ENCODE data around the gene RAB31.
"Not testable (repeated sequence)": the region's sequence is repeated elsewhere in the genome, so short reads cannot be mapped to it uniquely, and the experiment has no call there.

RAB31 gene

DNA sequence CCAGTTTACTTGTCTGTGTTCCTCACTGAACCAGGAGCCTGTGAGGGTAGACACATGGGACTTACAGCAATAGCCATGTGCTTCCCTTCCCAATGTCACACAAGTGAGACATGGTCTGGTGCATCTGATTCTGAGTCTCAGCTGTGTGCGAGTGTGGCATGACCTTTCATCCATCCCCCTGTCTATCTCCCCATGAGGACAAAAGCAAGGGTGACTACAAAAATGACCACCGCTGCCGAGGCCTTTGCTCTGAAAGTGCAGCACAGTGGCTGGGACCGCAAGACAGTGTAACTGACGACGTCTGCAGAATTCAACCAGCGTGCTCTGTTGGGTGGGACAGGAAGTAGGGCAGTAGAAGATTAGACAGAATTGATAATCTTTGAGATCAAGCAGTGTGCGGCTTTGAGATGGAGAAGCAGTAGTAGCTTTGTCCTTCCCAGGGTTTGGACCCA, 50.5 kb downstream of the RAB31 start:
- DNase-seq (ENCODE audit: low read depth) = no peak

- DNase-seq (ENCODE audit: low read depth) = no peak
These were observed 52.5 kb downstream of the RAB31 start for GRCh38 chr18:9760641-9761040.

DNA sequence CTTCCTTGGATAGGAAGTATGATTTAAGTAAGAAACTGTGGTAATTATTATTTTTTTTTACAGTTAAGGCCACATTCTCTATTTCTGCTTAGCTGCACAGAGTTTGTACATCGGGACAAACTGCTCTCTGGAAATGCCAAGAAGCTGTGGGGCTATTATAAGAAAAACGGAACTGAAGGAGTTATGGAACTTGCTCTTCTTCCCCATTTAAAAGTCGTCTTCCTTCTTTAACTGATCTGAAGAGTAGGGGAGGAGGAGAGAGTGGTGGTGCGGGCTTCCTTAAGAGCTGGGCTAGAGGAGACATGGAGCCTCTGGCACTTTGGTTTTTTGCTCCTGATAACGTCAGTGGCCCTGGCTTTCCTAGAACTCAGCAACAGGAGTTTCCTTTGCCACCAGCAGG, 54.4 kb downstream of the RAB31 start:
- no peak for DNase-seq (ENCODE audit: low read depth)

GRCh38 chr18:9763157-9763556, 55.1 kb downstream of the RAB31 start:
- DNase-seq (ENCODE audit: low read depth) = no peak

- no peak for DNase-seq (ENCODE audit: low read depth)
These were observed 55.9 kb downstream of the RAB31 start for GRCh38 chr18:9764011-9764481.

DNA sequence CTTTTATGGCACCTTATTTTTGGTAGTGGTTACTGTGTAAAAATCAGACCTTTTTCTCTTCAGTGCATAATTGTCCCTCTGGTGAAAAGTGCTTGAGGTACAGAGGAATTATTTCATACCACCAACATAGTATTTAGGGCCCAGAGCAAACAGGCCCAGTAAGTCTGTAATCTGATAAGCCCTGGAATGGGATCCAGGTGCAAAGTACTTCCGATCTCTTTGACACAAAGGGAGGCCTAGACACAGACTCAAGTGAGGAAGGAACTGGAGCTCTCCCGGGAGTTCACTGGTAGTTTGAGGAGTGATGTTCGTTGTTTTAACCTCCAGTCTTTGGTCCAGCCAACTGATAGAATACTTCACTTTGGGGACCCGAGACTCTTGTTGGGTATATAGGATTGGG, 57.4 kb downstream of the RAB31 start:
- DNase-seq (ENCODE audit: low read depth) = no peak

DNA sequence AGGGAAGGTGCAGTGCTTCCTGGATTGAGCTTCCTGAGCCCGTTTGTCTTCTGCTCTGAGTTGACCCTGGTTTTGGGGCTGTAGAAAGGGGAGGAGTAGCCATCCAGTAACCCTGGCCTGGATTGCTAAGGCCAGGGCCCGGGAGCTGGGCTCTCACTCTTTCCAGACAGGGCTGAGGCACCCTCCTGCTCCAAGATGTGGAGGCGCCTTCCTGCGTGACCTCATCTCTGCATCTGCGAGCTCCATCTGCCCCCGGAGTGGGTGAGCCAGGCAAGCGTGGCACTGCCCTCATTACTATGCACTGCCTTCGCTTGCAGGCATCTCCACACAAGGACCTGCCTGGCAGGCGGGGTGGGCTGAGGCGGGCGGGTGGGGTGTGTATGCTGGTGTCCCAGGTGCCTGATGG, 58.0 kb downstream of the RAB31 start:
- no peak for DNase-seq (ENCODE audit: low read depth)

DNA sequence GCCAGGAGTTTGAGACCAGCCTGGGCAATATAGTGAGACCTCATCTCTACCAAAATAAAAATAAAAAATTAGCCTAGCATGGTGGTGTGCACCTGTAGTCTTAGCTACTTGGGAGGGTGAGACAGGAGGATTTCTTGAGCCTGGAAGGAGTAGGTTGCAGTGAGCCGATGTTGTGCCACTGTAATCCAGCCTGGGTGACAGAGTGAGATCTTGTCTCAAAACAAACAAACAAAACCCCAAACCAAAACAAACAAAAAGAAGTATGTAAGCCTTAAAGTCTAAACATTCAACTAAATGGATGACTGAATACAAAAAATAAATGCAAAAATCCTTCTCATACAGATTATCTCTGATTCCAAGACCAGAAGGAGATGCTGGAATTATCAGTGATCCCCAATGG, 58.6 kb downstream of the RAB31 start:
- DNase-seq (ENCODE audit: low read depth) = no peak

DNA sequence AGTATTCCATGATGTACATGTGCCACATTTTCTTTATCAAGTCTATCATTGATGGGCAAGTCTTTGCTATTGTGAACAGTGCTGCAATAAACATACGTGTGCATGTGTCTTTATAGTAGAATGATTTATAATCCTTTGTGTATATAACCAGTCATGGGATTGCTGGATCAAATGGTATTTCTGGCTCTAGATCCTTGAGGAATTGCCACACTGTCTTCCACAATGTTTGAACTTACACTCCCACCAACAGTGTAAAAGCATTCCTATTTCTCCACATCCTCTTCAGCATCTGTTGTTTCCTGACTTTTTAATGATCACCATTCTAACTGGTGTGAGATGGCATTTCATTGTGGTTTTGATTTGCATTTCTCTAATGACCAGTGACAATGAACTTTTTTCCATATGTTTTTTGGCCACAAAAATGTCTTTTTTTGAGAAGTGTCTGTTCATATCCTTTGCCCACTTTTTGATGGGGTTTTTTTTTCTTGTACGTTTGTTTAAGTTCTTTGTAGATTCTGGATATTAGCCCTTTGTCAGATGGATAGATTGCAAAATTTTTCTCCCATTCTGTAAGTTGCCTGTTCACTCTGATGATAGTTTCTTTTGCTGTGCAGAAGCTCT, 60.1 kb downstream of the RAB31 start:
- DNase-seq (ENCODE audit: low read depth) = not testable (repeated sequence)

GRCh38 chr18:9770111-9770510, 62.0 kb downstream of the RAB31 start:
- not testable (repeated sequence) for DNase-seq (ENCODE audit: low read depth)

DNA sequence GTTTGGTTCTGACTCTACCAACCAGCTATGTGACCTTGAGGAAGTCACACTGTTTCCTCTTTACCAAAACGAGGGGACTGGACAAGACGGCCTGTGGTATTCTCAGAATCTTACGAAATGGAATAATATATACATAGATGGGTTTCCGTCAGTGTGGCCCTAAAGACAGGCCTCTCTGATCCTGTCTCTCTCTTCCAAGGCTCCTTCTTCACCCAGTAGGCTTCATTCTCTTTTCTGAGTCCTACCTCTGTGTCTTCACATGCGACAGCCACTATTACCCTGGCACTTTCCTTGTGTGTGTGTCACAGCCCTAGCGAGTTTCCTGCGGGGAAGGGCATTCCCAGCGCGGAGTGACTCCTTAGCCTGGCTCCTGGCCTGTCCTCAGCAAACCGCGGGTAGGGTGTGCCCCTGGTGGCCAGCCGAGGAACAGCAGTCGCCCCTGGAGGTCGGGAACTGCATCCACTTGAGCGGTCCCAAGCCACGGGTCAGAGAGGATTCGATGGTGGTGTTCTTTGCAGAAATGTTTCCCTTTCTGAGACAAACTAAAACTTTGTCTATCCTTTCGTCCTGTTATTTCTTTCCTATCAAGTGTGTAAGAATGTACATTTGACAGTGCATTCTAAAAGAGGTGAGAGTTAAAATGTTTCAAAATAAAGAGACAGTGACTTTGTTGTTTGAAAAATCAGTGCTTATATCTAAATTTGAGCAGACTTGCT, 63.3 kb downstream of the RAB31 start:
- peak; percentile 64 for DNase-seq (ENCODE audit: low read depth)

GRCh38 chr18:9771977-9772660, 64.0 kb downstream of the RAB31 start:
- no peak for DNase-seq (ENCODE audit: low read depth)

- no peak for DNase-seq (ENCODE audit: low read depth)
These were observed 65.0 kb downstream of the RAB31 start for GRCh38 chr18:9772847-9773677.

- no peak for DNase-seq (ENCODE audit: low read depth)
These were observed 66.0 kb downstream of the RAB31 start for GRCh38 chr18:9774150-9774549.

GRCh38 chr18:9775178-9775577, 67.1 kb downstream of the RAB31 start:
- no peak for DNase-seq (ENCODE audit: low read depth)

DNA sequence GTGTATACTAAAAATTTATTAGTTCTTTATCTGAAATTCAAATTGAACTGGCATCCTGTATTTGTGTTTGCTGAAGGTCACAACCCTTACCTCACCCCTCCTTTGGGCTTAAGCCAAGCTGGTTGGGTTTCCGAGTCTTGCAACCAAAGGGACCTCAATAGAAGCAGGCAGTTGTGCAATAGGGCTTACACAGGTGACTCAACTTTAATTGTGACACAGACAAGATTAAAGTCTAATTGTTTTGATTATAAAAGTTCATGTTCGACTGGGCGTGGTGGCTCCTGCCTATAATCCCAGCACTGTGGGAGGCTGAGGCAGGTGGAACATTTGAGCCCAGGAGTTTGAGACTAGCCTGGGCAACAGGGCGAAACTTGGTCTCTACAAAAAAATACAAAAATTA, 71.5 kb downstream of the RAB31 start:
- DNase-seq (ENCODE audit: low read depth) = no peak

GRCh38 chr18:9782073-9782857, 74.2 kb downstream of the RAB31 start:
- DNase-seq (ENCODE audit: low read depth) = no peak

- DNase-seq (ENCODE audit: low read depth) = no peak
These were observed 78.5 kb downstream of the RAB31 start for GRCh38 chr18:9786631-9787030.

DNA sequence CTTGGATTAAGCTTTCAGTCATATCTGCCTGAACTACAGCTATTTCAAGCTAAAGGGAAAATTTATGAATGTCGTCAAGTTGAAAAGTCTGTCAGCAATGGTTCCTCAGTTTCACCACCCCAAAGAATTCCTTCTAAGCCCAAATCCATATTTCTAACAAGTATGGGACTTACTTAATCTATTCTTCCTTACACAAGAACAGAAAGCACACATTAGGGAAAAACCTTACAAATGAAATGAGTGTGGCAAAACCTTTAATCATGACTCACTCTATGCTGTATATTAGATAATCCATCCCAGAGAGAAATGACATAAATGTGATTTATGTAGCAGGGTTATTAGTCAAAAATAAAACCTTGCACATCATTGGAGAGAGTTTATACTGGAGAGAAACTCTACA, 78.9 kb downstream of the RAB31 start:
- no peak for DNase-seq (ENCODE audit: low read depth)

- DNase-seq (ENCODE audit: low read depth) = no peak
These were observed 79.6 kb downstream of the RAB31 start for GRCh38 chr18:9787712-9788111.

GRCh38 chr18:9788140-9788539, 80.0 kb downstream of the RAB31 start:
- no peak for DNase-seq (ENCODE audit: low read depth)
